Hepatocyte (in vitro differentiated cells): ENCODE results near the gene SOCS4. TPM values are rescaled to one million over a fixed set of nuclear protein-coding genes. Genes with fewer than 3 reads are reported as not detected.

ENCODE experiments used
- DNase-seq: peaks from one replicate; pipeline ENCODE4 v3.0.0-alpha.2; 2016; ENCODE audit warnings: low spot score
- H2AFZ ChIP-seq: fragments of 200-600 bp; sonication (generic); 2 replicates; pipeline ENCODE4 v1.6.0; 2016; ENCODE audit warnings: antibody characterized with exemption, mild to moderate bottlenecking
- H3K27ac ChIP-seq: fragments of 200-600 bp; sonication (generic); 2 replicates; pipeline ENCODE4 v1.5.1; 2016; ENCODE audit warnings: mild to moderate bottlenecking
- H3K27me3 ChIP-seq: fragments of 200-600 bp; sonication (generic); 2 replicates; pipeline ENCODE4 v1.6.1; 2016
- H3K36me3 ChIP-seq: fragments of 200-600 bp; sonication (generic); replicated peaks from 2 replicates; pipeline ENCODE4 v1.5.1; 2016; ENCODE audit warnings: low read depth; ENCODE audit not compliant: insufficient read depth
- H3K4me1 ChIP-seq: fragments of 200-600 bp; sonication (generic); 2 replicates; pipeline ENCODE4 v1.5.1; 2016; ENCODE audit warnings: mild to moderate bottlenecking, moderate library complexity; ENCODE audit not compliant: insufficient read depth
- H3K4me2 ChIP-seq: fragments of 200-600 bp; sonication (generic); 2 replicates; pipeline ENCODE4 v1.6.0; 2016
- H3K4me3 ChIP-seq: fragments of 200-600 bp; sonication (generic); 2 replicates; pipeline ENCODE4 v1.5.1; 2016; ENCODE audit warnings: mild to moderate bottlenecking
- H3K79me2 ChIP-seq: fragments of 200-600 bp; sonication (generic); 2 replicates; pipeline ENCODE4 v1.6.0; 2017; ENCODE audit warnings: mild to moderate bottlenecking
- H3K9me2 ChIP-seq: fragments of 200-600 bp; sonication (generic); replicated peaks from 2 replicates; pipeline ENCODE4 v1.6.0; 2017; ENCODE audit warnings: mild to moderate bottlenecking; ENCODE audit not compliant: insufficient read depth
- H3K9me3 ChIP-seq: fragments of 200-600 bp; sonication (generic); 2 replicates; pipeline ENCODE4 v1.5.1; 2016; ENCODE audit warnings: low read depth, mild to moderate bottlenecking
- H4K20me1 ChIP-seq: fragments of 200-600 bp; sonication (generic); 2 replicates; pipeline ENCODE4 v1.6.0; 2016; ENCODE audit warnings: mild to moderate bottlenecking; ENCODE audit not compliant: insufficient read depth, poor library complexity, severe bottlenecking
- EZH2 ChIP-seq: fragments of 200-600 bp; sonication (generic); IDR thresholded peaks from 2 replicates; pipeline ENCODE4 v1.6.1; 2016; ENCODE audit warnings: antibody characterized with exemption, mild to moderate bottlenecking, borderline replicate concordance
- EZH2phosphoT487 ChIP-seq: fragments of 200-600 bp; sonication (generic); IDR thresholded peaks from one replicate; pipeline ENCODE4 v1.6.1; 2018; ENCODE audit warnings: antibody characterized with exemption, mild to moderate bottlenecking, low read depth, moderate library complexity; ENCODE audit not compliant: unreplicated experiment, severe bottlenecking
- WGBS: methylation state at CpG from one replicate; pipeline ENCODE4 v1.1.6; 2016; ENCODE audit warnings: low lambda C conversion rate; ENCODE audit errors: missing lambda C conversion rate; 5-methylcytosine and 5-hydroxymethylcytosine counted together
- polyA plus RNA-seq: library from polyadenylated mRNA; unstranded; fragments of >200 nt; fragmentation: Nextera tagmentation; extraction: Ambion mirVana; gene quantifications from 2 replicates; pipeline ENCODE4 v1.2.1, GENCODE V29; 2016
- total RNA-seq: library from RNA; depleted of rRNA; stranded (reverse); fragments of >200 nt; gene quantifications from 2 replicates; pipeline ENCODE4 v1.2.3, GENCODE V29; 2014
- TF ChIP-seq, protein P1 (sequence below): fragments of 200-600 bp; sonication (generic); IDR thresholded peaks from 2 replicates; pipeline ENCODE4 v1.5.1; 2016; ENCODE audit warnings: antibody characterized with exemption, mild to moderate bottlenecking; ENCODE audit not compliant: poor library complexity

SOCS4 gene
- total and polyA plus RNA-seq, 2 experiments from 2014 or later: 4.1 to 18.8 TPM

DNA sequence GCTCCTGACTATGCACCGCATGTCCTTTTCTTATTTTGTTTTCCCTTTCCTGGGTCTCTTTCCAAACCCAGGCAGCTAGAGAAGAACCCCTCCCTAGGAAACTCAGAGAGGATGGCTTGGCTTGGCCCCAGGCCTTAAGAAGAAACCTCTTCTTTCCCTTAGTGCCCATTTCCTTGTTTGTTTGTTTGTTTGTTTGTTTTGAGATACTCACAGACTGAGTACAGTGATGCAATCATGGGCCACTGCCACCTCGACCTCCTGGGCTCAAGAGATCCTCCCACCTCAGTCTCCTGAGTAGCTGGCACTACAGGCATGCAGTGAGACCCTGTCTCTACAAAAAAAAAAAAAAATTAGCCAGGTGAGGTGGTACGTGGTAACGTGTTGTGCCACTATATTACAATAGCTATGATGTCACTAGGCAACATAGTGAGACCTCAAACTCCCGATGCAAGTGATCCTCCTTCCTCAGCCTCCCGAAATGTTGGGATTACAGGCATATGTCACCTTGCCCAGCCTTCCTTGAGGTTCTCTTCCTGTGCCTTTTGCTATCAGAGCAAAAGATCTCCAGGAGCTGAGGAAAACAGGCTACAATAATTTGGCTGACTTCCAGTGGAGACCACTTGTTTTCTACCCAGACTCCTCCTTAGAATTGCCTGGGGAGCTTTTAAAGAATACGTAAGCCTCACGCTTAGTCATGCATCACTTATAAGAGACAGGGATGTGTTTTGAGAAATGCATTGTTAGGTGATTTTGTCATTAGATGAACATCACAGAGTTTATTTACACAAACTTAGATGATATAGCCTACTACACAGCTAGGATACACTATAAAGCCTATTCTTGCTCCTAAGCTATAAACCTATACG lies 67.5 kb downstream of the SOCS4 start:
- Histone ChIP-seq H3K36me3 (no peaks in the 10 kb centered on the region), H3K9me3 (no peaks in the 10 kb centered on the region), H3K27ac (no peak overlapping the region), H3K4me3 (no peak overlapping the region), H3K4me2 (no peak overlapping the region), H3K79me2 (no peaks in the 10 kb centered on the region), H3K27me3 (no peaks in the 10 kb centered on the region), H2AFZ (no peak overlapping the region), H3K4me1 (peaks cover 22% of the 10 kb centered on the region), H4K20me1 (no peaks in the 10 kb centered on the region), H3K9me2 (no peaks in the 10 kb centered on the region)
- DNase-seq: no peak
- 81% methylated on average over 9 of the region's 9 CpGs for WGBS
- TF ChIP-seq EZH2phosphoT487: no peak
- TF ChIP-seq, protein P1, sequence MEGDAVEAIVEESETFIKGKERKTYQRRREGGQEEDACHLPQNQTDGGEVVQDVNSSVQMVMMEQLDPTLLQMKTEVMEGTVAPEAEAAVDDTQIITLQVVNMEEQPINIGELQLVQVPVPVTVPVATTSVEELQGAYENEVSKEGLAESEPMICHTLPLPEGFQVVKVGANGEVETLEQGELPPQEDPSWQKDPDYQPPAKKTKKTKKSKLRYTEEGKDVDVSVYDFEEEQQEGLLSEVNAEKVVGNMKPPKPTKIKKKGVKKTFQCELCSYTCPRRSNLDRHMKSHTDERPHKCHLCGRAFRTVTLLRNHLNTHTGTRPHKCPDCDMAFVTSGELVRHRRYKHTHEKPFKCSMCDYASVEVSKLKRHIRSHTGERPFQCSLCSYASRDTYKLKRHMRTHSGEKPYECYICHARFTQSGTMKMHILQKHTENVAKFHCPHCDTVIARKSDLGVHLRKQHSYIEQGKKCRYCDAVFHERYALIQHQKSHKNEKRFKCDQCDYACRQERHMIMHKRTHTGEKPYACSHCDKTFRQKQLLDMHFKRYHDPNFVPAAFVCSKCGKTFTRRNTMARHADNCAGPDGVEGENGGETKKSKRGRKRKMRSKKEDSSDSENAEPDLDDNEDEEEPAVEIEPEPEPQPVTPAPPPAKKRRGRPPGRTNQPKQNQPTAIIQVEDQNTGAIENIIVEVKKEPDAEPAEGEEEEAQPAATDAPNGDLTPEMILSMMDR: no peak

DNA sequence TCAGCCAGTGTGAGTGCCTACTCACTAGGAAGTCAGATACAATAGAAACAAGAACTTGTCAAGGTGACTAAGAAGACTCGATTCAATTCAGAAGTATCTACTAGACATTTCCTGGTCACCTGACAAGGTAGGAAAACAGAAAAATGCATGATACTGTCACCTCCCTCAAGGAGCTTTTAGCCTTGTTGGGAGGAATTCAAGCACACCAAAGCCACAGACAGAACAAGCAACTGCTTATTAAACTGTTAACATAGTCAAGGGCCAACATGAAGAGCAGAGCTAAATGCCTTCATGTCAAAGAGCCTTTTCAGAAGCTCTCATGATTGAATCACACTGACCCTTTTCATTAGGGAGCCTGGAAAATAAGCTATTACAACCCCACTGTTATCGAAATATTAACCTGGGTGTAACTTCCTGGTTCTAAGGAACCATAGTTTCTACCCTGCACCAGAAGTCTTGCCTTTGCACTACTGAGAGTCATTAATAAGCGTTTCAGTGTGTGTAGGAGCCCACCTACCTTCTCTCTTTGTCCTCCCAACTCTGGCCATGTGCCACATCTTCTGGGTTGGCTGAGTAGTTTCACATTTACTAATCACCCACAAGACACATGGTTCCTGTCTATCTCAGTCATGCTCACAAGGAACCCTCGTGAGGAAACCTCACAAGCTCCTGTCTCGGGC lies 71.0 kb downstream of the SOCS4 start:
- Histone ChIP-seq H3K9me3 (no peaks in the 10 kb centered on the region), H3K9me2 (no peaks in the 10 kb centered on the region), H3K27me3 (no peaks in the 10 kb centered on the region), H3K4me2 (no peak overlapping the region), H3K36me3 (no peaks in the 10 kb centered on the region), H2AFZ (no peak overlapping the region), H3K79me2 (no peaks in the 10 kb centered on the region), H3K4me3 (no peak overlapping the region), H4K20me1 (no peaks in the 10 kb centered on the region), H3K4me1 (peaks cover 24% of the 10 kb centered on the region), H3K27ac (peak overlapping the region; percentile 81)
- no peak for DNase-seq
- WGBS: 91% methylated on average over 5 of the region's 5 CpGs
- TF ChIP-seq EZH2phosphoT487 (no peak), EZH2 (no peak)
- TF ChIP-seq, protein P1: no peak

DNA sequence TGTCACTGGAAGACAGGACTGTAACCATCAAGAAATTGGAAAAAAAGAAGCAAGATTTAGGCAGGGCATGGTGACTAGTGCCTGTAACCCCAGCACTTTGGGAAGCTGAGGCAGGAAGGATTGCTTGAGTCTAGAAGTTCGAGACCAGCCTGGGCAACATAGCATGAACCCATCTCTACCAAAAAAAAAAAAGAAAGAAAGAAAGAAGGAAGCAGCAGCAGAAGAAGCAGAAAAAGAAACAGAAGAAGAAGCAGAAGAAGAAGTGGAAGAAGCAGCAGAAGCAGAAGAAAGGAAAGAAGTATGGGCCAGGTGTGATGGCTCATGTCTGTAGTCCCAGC lies 71.5 kb downstream of the SOCS4 start:
- Histone ChIP-seq H3K9me2 (no peaks in the 10 kb centered on the region), H3K4me1 (peaks cover 26% of the 10 kb centered on the region), H3K4me2 (no peak overlapping the region), H4K20me1 (no peaks in the 10 kb centered on the region), H3K36me3 (no peaks in the 10 kb centered on the region), H3K27ac (peak overlapping the region; percentile 81), H3K4me3 (no peak overlapping the region), H3K9me3 (no peaks in the 10 kb centered on the region), H3K27me3 (no peaks in the 10 kb centered on the region), H2AFZ (no peak overlapping the region), H3K79me2 (no peaks in the 10 kb centered on the region)
- TF ChIP-seq EZH2phosphoT487 (no peak), EZH2 (no peak)
- TF ChIP-seq, protein P1: no peak
- whole genome bisulfite sequencing: 90% methylated on average over 1 of the region's 1 CpG
- DNase-seq: no peak

Other genes starting within 250 kb of the SOCS4 start
- gene GCH1, start 124.4 kb upstream of the SOCS4 start, total RNA-seq: 29.9 and 32.2 TPM in 2 replicates
- gene GCH1, start 124.4 kb upstream of the SOCS4 start, polyA plus RNA-seq: 11.1 and 19.3 TPM in 2 replicates
- gene WDHD1, start 137 bp upstream of the SOCS4 start, total RNA-seq: 5.9 and 6.3 TPM in 2 replicates
- 4.1 and 4.4 TPM in 2 replicates for gene WDHD1, start 137 bp upstream of the SOCS4 start, polyA plus RNA-seq
- gene MAPK1IP1L, start 24.4 kb downstream of the SOCS4 start, total RNA-seq: 69.9 and 91.0 TPM in 2 replicates
- gene MAPK1IP1L, start 24.4 kb downstream of the SOCS4 start, polyA plus RNA-seq: 81.4 and 86.2 TPM in 2 replicates
- gene LGALS3, start 102.0 kb downstream of the SOCS4 start, total RNA-seq: 461 and 534 TPM in 2 replicates
- 690 and 766 TPM in 2 replicates for gene LGALS3, start 102.0 kb downstream of the SOCS4 start, polyA plus RNA-seq
- gene DLGAP5, start 164.3 kb downstream of the SOCS4 start, total RNA-seq: 10.0 and 10.8 TPM in 2 replicates
- gene DLGAP5, start 164.3 kb downstream of the SOCS4 start, polyA plus RNA-seq: 4.1 and 7.7 TPM in 2 replicates
- gene FBXO34, start 244.2 kb downstream of the SOCS4 start, total RNA-seq: 45.9 and 46.5 TPM in 2 replicates
- 27.5 and 31.6 TPM in 2 replicates for gene FBXO34, start 244.2 kb downstream of the SOCS4 start, polyA plus RNA-seq